ENCODE data around the gene NVL.

GRCh38 chr1:224304767-224305166 lies 25.2 kb downstream of the NVL start:
- TF ChIP-seq CTCF (IDR thresholded peaks at IDR 0.05; ENCODE audit: low read depth, low read length, poor library complexity, severe bottlenecking), result no peak
- no peak for TF ChIP-seq EZH2phosphoT487 (IDR thresholded peaks at IDR 0.05; ENCODE audit: borderline replicate concordance, low read length)
